ENCODE results near the gene TSPO2.

Gene TSPO2

GRCh38 chr6:41027799-41028560, 14.3 kb upstream of the TSPO2 start:
- DNase-seq (ENCODE audit: low spot score) = peak; percentile 61

DNA sequence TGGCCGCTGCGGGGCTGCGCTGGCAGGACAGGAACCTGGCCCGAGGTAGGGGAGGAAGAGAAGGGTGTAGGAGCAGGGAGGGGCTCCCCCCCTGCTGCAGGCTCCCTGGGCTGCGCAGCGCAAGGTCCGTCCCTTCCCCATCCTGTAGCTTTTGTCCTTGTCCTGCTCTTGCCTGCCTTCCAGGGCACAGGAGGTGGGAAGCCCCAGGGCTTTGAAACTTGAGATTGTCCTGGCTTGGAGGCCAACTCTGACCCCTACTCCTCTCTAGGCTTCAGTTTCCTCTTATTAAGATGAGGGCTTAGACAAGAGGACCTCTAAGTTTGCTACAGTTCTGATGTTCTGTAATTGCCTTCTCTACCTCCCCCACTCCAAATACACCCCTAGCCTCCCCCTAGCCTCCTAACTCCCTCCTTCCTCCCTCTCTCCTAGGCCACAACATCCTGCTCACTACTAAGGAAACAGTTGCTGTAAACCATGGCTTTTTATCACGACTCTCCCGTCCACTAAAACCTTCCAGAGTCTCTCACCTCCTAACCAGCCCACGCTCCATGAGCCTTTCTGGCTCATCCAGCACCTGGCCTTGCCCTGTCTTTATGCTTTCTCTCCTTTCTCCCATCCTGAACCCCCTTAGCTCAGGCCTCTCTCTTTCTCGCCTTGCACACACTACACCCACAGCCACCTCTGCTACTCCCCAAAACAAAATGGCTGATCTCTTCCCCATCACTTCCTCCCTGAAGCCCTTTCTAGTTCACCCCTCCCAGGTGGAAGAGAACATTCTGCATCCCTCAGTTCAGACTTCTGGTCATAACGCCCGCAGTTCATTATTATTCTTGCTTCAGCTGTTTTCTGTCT, 13.5 kb upstream of the TSPO2 start:
- no peak for DNase-seq (ENCODE audit: low spot score)

- DNase-seq (ENCODE audit: low spot score) = no peak
These were observed 9.4 kb upstream of the TSPO2 start for GRCh38 chr6:41032830-41033229.

- DNase-seq (ENCODE audit: low spot score) = no peak
These were observed 8.5 kb upstream of the TSPO2 start for GRCh38 chr6:41033776-41034175.

DNA sequence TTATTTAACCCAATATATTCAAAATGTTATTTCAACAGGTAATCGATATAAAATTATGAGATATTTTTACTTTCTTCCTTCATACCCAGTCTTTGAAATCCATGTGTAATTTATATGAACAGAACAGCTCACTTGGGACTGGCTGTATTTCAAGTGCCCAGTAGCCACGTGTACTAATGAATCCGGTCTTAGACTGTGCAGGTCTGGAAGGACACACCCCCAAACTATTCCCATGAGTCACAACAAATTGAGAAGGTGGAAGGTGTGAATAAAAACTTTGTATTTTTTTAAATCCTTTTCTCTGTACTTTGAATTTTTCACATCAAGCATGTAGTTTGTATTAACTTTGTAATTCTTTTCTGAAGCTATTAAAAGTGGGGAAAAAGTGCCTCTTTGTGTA, 6.1 kb upstream of the TSPO2 start:
- DNase-seq (ENCODE audit: low spot score) = no peak

- no peak for DNase-seq (ENCODE audit: low spot score)
These were observed 5.7 kb upstream of the TSPO2 start for GRCh38 chr6:41036601-41037000.

DNA sequence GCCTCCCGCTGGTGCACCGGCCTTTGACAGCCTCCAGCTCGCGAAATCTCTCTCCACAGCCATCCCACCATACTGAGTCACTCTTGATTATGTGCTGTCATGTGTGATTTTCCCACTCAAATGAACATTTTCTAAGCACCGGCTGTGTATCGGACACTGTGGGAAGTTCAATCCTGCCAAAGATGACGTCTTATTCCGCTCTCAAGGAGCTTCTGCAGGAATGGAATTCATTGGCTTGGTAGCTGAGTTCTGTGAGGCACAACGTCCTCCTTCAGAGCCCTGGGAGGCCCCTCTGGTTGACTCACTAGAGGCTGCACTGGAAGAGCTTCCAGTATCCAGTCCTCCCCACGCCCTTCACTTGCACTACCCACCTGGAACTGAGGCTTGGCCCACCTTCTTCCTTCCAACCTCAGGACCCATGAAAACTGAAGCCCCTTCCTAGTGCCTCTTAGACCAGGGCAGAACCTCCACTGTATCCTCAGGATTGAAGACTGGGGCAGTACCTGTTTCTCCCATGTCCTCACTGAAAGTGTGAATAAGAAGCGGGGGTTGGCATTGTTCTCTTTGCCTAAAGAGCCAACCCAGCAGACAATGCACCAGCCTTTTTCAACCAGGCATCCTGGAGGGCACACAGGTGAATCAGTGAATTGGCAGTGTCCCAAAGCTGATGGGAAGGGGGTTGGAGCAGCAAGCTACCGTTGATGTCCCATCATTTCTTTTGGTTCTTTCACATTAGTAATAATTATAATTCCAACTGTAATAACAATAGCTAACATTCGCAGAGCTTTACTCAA, 5.0 kb upstream of the TSPO2 start:
- no peak for DNase-seq (ENCODE audit: low spot score)

GRCh38 chr6:41038205-41038604, 4.1 kb upstream of the TSPO2 start:
- DNase-seq (ENCODE audit: low spot score) = no peak

GRCh38 chr6:41039060-41039998, 2.9 kb upstream of the TSPO2 start, which contains the start of gene UNC5CL:
UNC5CL (minus strand) TSS chr6:41039221; CDS start chr6:41035074, 4,147 bp downstream.
- DNase-seq (ENCODE audit: low spot score) = peak; percentile 21

DNA sequence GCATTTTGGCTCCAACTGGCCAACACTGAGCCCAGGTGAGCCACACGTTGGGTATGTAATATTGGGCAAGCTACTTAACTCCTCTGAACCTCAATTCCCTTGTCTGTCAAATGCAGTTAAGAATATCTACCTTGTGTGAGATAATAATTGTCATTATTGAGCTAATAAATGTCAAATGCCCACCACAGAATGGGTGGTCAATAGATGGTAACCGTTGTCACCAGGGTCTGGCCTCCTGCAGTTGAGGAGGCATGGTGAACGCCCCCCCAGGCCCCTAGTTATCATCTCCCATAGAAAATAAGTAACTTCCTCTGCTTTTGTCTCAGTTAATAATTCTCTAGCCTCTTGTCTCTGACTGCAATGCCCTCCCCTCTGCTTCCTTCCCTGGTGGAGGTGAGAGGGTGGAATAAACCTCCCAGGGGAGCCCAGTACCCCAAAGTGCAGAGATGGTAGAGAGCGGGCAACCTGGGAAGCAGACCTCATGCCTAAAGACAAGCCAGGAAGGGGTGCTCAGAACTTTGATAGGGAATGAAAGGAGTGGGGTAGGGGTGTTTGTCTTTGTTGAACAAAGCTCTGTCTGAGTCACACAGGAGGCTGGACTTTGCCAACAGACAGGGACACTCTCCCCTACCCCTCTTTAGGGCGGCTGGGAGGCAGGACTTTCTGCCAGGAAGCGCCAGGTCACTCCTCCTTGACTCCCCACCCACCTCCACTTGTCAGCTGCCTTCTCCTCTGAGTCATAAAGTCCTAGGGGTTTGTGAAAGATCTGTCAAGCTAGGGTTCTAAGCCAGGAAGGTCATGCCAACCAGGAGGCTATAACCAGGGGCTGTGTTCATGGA, 1.9 kb upstream of the TSPO2 start:
- DNase-seq (ENCODE audit: low spot score) = no peak

GRCh38 chr6:41040940-41041536, 1.2 kb upstream of the TSPO2 start:
- no peak for DNase-seq (ENCODE audit: low spot score)

- no peak for DNase-seq (ENCODE audit: low spot score)
These were observed 884 bp downstream of the TSPO2 start for GRCh38 chr6:41043151-41043550.

- DNase-seq (ENCODE audit: low spot score) = no peak
These were observed 3.4 kb downstream of the TSPO2 start for GRCh38 chr6:41045664-41046063.

- no peak for DNase-seq (ENCODE audit: low spot score)
These were observed 3.8 kb downstream of the TSPO2 start for GRCh38 chr6:41046084-41046483.

DNA sequence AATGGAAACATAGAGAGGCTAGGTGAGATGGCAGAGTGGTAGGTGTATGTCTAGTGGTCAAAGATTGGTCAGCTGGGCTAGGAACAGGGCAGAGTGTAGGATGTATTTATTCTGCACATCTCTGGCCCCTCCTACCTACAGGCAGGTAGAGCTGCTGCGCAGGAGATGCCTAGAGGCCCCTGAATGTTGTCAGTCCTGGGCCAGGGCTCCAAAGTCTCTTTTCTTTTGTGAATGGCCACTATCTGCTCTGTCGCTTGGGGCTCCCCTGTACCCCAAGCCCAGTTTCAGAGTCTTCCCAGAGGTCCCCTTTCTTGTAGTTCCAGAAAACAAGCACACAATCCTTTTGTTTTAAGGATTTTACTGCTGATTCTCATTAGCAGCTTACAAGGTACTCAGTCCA, 5.0 kb downstream of the TSPO2 start:
- DNase-seq (ENCODE audit: low spot score) = no peak

DNA sequence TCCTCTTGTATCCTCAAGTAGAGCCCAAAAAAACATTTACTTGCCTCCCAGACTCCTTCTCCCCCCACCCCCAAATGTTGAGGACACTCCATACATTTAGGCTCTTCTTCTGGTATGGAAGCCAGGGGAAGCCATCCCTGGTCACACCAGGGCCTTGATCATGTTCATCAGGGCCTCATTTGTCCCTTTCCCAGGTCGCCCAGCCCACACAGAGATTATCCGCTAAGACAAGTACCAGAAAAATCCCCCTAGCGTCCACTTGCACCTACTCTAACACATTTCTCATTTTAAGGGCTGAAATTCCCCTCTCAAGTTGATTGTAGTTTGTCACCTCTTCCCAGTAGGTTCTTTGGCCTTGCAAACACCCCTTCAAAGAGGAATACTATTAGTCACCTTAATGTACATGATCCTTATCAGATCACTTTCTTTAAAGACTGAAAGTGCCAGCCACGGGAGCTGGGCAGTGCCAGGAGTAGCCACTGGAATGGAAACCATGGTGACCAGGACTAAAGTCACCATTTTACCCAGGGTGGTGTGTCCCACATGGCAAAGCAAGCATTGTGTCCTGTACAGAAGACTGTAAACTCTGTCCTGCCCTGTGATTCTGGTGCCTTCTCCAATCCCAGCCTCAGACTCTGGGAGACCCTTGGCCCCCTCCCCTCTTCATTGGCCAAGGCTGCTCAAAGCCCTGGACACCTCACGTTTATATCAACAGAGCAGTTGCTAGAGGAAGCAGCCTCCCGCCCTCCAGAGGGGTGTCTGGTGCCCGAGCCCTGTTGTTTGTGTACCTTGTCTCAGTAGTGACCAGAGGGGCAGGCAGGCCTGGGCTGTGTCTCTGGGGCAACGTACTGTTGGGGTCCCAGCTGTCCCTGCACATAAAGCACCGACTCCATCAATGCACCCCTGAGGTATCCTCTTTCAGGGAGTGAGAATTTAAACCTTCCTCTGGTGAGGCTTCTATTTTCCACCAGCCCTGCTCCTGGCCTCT, 5.8 kb downstream of the TSPO2 start:
- DNase-seq (ENCODE audit: low spot score) = no peak

DNA sequence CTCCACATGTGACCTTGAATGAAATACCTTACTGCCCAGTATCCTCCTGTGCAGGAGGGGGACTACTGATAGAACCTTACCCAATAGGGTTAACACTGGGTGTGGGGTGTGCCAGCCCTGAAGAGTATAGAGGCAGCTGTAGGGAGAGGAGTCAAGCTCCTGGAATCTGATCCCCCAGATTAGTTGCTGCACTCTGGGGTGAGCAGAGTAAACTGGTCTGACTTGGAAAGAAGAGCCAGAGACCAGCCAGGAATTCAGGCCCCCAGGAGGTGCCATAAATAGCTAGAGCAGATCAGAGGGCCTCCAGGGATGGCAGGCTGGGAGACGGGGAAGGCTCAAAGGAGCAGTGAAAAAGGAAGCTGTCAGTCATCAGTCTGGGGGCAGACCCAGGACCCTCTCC, 7.3 kb downstream of the TSPO2 start:
- no peak for DNase-seq (ENCODE audit: low spot score)

DNA sequence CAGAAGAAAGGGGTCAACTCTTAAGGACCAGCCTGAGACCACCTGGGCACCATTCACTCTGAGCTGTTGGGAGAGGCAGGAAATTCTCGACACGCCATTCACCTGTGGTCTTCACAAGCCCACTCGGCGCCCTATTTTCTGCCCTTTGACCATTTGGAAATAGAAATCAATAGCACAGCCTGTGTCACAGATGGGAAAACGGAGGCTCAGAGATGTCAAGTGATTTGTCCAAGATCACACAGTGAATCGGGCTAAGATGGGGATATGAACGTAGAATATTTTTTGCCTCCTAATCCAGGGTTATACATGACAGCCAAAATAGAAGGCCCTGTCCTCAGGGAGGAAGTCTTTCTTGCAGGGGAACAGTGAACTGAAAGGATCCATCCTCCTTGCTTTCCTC, 7.7 kb downstream of the TSPO2 start:
- DNase-seq (ENCODE audit: low spot score) = no peak

DNA sequence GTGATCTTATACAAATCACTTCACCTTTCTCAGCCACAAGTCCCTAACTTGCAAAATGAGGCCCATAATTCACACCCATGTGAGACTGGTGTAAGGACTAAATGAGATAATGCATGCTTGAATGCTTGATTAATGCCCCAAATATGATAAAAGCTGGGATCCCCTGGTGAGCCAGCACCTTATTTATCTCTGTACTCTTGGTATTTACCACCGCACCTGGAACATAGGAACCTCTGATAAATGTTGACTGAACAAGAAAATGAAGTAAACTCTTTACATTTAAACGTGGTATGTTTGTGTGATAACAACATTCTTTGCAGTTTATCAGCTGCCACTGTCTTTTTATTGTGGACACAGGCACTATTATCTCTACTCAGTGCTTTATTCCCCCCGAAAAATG, 8.3 kb downstream of the TSPO2 start:
- DNase-seq (ENCODE audit: low spot score) = no peak

Data from cerebellar cortex (tissue), 1 donor.